ENCODE measurements around the gene ABHD12B. TPM values are rescaled to one million over a fixed set of nuclear protein-coding genes. Genes with fewer than 3 reads are reported as not detected.
"Not testable (repeated sequence)": the region's sequence is repeated elsewhere in the genome, so short reads cannot be mapped to it uniquely, and the experiment has no call there.

ABHD12B gene
- total RNA-seq, 2 experiments from 2014 or later, result not detected

- no peak for ATAC-seq
- no peak for DNase-seq
- ChIA-PET POLR2A (no interaction called here), CTCF (no interaction called here)
- Mint-ChIP-seq H3K9me3 (no peaks in the 10 kb centered on the region), H3K36me3 (ENCODE audit: low read depth) (no peaks in the 10 kb centered on the region), H3K4me1 (ENCODE audit: low read depth) (no peaks in the 10 kb centered on the region), H3K27me3 (peaks cover 2% of the 10 kb centered on the region), H3K27ac (no peak overlapping the region), H3K4me3 (no peak overlapping the region)
- intact Hi-C loops (cut with micrococcal nuclease), result no loop called here
- TF ChIP-seq, protein P1, sequence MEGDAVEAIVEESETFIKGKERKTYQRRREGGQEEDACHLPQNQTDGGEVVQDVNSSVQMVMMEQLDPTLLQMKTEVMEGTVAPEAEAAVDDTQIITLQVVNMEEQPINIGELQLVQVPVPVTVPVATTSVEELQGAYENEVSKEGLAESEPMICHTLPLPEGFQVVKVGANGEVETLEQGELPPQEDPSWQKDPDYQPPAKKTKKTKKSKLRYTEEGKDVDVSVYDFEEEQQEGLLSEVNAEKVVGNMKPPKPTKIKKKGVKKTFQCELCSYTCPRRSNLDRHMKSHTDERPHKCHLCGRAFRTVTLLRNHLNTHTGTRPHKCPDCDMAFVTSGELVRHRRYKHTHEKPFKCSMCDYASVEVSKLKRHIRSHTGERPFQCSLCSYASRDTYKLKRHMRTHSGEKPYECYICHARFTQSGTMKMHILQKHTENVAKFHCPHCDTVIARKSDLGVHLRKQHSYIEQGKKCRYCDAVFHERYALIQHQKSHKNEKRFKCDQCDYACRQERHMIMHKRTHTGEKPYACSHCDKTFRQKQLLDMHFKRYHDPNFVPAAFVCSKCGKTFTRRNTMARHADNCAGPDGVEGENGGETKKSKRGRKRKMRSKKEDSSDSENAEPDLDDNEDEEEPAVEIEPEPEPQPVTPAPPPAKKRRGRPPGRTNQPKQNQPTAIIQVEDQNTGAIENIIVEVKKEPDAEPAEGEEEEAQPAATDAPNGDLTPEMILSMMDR (IDR thresholded peaks at IDR 0.05), result no peak
These were observed 45.6 kb downstream of the ABHD12B start for GRCh38 chr14:50917449-50917848.

DNA sequence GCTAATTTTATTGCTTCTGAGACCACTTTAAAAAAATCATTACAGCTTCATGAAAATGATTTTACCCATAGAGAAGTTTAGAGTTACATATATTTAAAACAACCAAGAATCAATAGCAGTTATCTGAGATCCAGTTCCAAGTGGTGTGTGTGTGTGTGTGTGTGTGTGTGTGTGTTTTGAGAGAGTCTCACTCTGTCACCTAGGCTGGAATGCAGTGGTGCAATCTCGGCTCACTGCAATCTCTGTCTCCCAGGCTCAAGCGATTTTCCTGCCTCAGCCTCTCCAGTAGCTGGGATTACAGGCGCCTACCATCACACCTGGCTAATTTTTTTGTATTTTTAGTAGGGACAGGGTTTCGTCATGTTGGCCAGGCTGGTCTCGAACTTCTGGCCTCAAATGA is 47.7 kb downstream of the ABHD12B start:
- CTCF ChIA-PET; H3K27me3 Mint-ChIP-seq; DNase-seq; H3K9me3 Mint-ChIP-seq; POLR2A ChIA-PET; H3K4me3 Mint-ChIP-seq; ATAC-seq; H3K4me1 Mint-ChIP-seq (ENCODE audit: low read depth); intact Hi-C loops (cut with micrococcal nuclease); H3K36me3 Mint-ChIP-seq (ENCODE audit: low read depth); H3K27ac Mint-ChIP-seq: not testable (repeated sequence)

GRCh38 chr14:50920482-50921230 is 48.8 kb downstream of the ABHD12B start:
- Mint-ChIP-seq H3K27me3 (peaks cover 3% of the 10 kb centered on the region), H3K36me3 (ENCODE audit: low read depth) (no peaks in the 10 kb centered on the region), H3K27ac (no peak overlapping the region), H3K4me3 (no peak overlapping the region), H3K9me3 (no peaks in the 10 kb centered on the region), H3K4me1 (ENCODE audit: low read depth) (no peaks in the 10 kb centered on the region)
- CTCF ChIA-PET, result no interaction called here
- POLR2A ChIA-PET, result no interaction called here
- DNase-seq, result no peak
- TF ChIP-seq, protein P1 (IDR thresholded peaks at IDR 0.05), result no peak
- ATAC-seq, result no peak
- intact Hi-C loops (cut with micrococcal nuclease), result no loop called here

- POLR2A ChIA-PET, result no interaction called here
- H3K36me3 Mint-ChIP-seq (ENCODE audit: low read depth), result no peaks in the 10 kb centered on the region
- H3K9me3 Mint-ChIP-seq, result no peaks in the 10 kb centered on the region
- CTCF ChIA-PET, result no interaction called here
- H3K4me1 Mint-ChIP-seq (ENCODE audit: low read depth), result no peaks in the 10 kb centered on the region
- DNase-seq, result no peak
- intact Hi-C loops (cut with micrococcal nuclease), result no loop called here
- H3K27me3 Mint-ChIP-seq, result peaks cover 3% of the 10 kb centered on the region
- no peak for ATAC-seq
- H3K4me3 Mint-ChIP-seq, result no peak overlapping the region
- H3K27ac Mint-ChIP-seq, result no peak overlapping the region
- TF ChIP-seq, protein P1 (IDR thresholded peaks at IDR 0.05), result no peak
These were observed 51.0 kb downstream of the ABHD12B start for GRCh38 chr14:50922803-50923202.

GRCh38 chr14:50924236-50924635 is 52.4 kb downstream of the ABHD12B start:
- CTCF ChIA-PET, result no interaction called here
- Mint-ChIP-seq H3K27ac (no peak overlapping the region), H3K27me3 (peaks cover 3% of the 10 kb centered on the region), H3K4me3 (no peak overlapping the region), H3K36me3 (ENCODE audit: low read depth) (no peaks in the 10 kb centered on the region), H3K4me1 (ENCODE audit: low read depth) (no peaks in the 10 kb centered on the region), H3K9me3 (no peaks in the 10 kb centered on the region)
- no peak for ATAC-seq
- DNase-seq, result no peak
- POLR2A ChIA-PET, result no interaction called here
- intact Hi-C loops (cut with micrococcal nuclease), result no loop called here
- TF ChIP-seq, protein P1 (IDR thresholded peaks at IDR 0.05), result no peak

Data from activated CD8-positive, alpha-beta T cell treated with anti-CD3 and anti-CD28 coated beads for 36 hours (primary cell).